IMR-90 (cell line): Measurements from ENCODE around the gene NUDT3. TPM values are rescaled to one million over a fixed set of nuclear protein-coding genes. Genes with fewer than 3 reads are reported as not detected.

Experiments used
- ATAC-seq: fragments of 200-7000 bp; cut with Tn5 transposase; 2 replicates; pipeline ENCODE4 v1.9.1; 2020; ENCODE audit warnings: low read depth, mild to moderate bottlenecking, moderate library complexity
- BruUV-seq: library from RNA; stranded (reverse); fragments of 400-500 nt; replicated peaks from 2 replicates; lab custom pipeline; 2021; lab: Mats Ljungman, UMichigan
- CTCF ChIA-PET: fragments of 300-600 bp; formaldehyde crosslinking; extraction: SDS; loops from one replicate; lab custom pipeline; 2021; ENCODE audit warnings: antibody characterized with exemption; lab: Yijun Ruan, JAX
- POLR2A ChIA-PET: fragments of 300-600 bp; sonication (Branson Sonifier 250); formaldehyde crosslinking; loops from one replicate; lab custom pipeline; 2022; ENCODE audit warnings: antibody characterized with exemption; ENCODE audit not compliant: unreplicated experiment; lab: Charles Lee
- DNase-seq: peaks from one replicate; pipeline ENCODE4 v3.0.0; 2013
- H2AFZ ChIP-seq: replicated peaks from 2 replicates; pipeline ENCODE3; 2013; ENCODE audit warnings: low read length, mild to moderate bottlenecking; ENCODE audit not compliant: poor library complexity
- H2AK5ac ChIP-seq: 2 replicates; pipeline ENCODE4 v1.6.1; 2013; ENCODE audit warnings: low read depth, low read length, inconsistent platforms
- H2AK9ac ChIP-seq: replicated peaks from 2 replicates; pipeline ENCODE3; 2013; ENCODE audit warnings: mild to moderate bottlenecking, low read depth, low read length, moderate library complexity; ENCODE audit not compliant: poor library complexity
- H2BK120ac ChIP-seq: 2 replicates; pipeline ENCODE4 v1.6.1; 2013; ENCODE audit warnings: low read depth, low read length, inconsistent platforms
- H2BK15ac ChIP-seq: 3 replicates; pipeline ENCODE4 v1.6.1; 2013; ENCODE audit warnings: low read depth, low read length, inconsistent platforms
- H2BK20ac ChIP-seq: 2 replicates; pipeline ENCODE4 v1.6.1; 2013; ENCODE audit warnings: low read depth, mild to moderate bottlenecking, inconsistent platforms, low read length, moderate library complexity
- H2BK5ac ChIP-seq: 2 replicates; pipeline ENCODE4 v1.6.1; 2013; ENCODE audit warnings: mild to moderate bottlenecking, low read depth, low read length, inconsistent platforms; ENCODE audit not compliant: poor library complexity, severe bottlenecking
- H3K14ac ChIP-seq: replicated peaks from 2 replicates; pipeline ENCODE4 v1.6.1; 2013; ENCODE audit warnings: low read depth, low read length, inconsistent platforms
- H3K18ac ChIP-seq: 2 replicates; pipeline ENCODE4 v1.6.1; 2013; ENCODE audit warnings: low read depth, low read length, control low read depth
- H3K23ac ChIP-seq: 2 replicates; pipeline ENCODE4 v1.6.1; 2013; ENCODE audit warnings: low read depth, low read length, inconsistent platforms
- H3K27ac ChIP-seq: 2 replicates; pipeline ENCODE4 v1.5.1; 2013; ENCODE audit warnings: mild to moderate bottlenecking, control low read depth, low read length; ENCODE audit not compliant: insufficient read depth
- H3K27me3 ChIP-seq: 2 replicates; pipeline ENCODE4 v1.6.1; 2013; ENCODE audit warnings: low read length; ENCODE audit not compliant: control insufficient read depth, insufficient read depth
- H3K36me3 ChIP-seq: 2 replicates; pipeline ENCODE4 v1.6.1; 2013; ENCODE audit warnings: low read length, mixed read lengths; ENCODE audit not compliant: control insufficient read depth, insufficient read depth
- H3K4ac ChIP-seq: 2 replicates; pipeline ENCODE4 v1.6.1; 2013; ENCODE audit warnings: low read depth, low read length, inconsistent platforms
- H3K4me1 ChIP-seq: 2 replicates; pipeline ENCODE4 v1.6.1; 2013; ENCODE audit warnings: low read length, mixed read lengths; ENCODE audit not compliant: control insufficient read depth, insufficient read depth
- H3K4me2 ChIP-seq: 2 replicates; pipeline ENCODE4 v1.6.1; 2013; ENCODE audit warnings: low read depth, mild to moderate bottlenecking, control low read depth, low read length, moderate library complexity
- H3K4me3 ChIP-seq: 2 replicates; pipeline ENCODE4 v1.5.1; 2013; ENCODE audit warnings: low read depth, mild to moderate bottlenecking, control low read depth, low read length, moderate library complexity; ENCODE audit not compliant: insufficient read depth
- H3K56ac ChIP-seq: 2 replicates; pipeline ENCODE4 v1.6.1; 2013; ENCODE audit warnings: low read length, inconsistent platforms; ENCODE audit not compliant: insufficient read depth; ENCODE audit errors: extremely low read depth
- H3K79me1 ChIP-seq, 2 experiments: 2 replicates each; pipeline ENCODE4 v1.6.1; 2013; ENCODE audit warnings: low read length in 2 of 2, inconsistent platforms in 1 of 2, low read depth in 1 of 2
- H3K9ac ChIP-seq: 2 replicates; pipeline ENCODE4 v1.6.1; 2013; ENCODE audit warnings: low read depth, low read length, control low read depth
- H3K9me1 ChIP-seq: 2 replicates; pipeline ENCODE4 v1.6.1; 2013; ENCODE audit warnings: low read length, inconsistent platforms; ENCODE audit not compliant: insufficient read depth
- H3K9me3 ChIP-seq: 2 replicates; pipeline ENCODE4 v1.6.1; 2013; ENCODE audit warnings: low read length; ENCODE audit not compliant: control insufficient read depth, insufficient read depth
- H4K20me1 ChIP-seq: 2 replicates; pipeline ENCODE4 v1.6.1; 2013; ENCODE audit warnings: low read length, inconsistent platforms; ENCODE audit not compliant: insufficient read depth
- H4K5ac ChIP-seq: 2 replicates; pipeline ENCODE4 v1.6.1; 2013; ENCODE audit warnings: mild to moderate bottlenecking, low read depth, low read length, control low read depth
- H4K8ac ChIP-seq, 2 experiments: 2 replicates each; pipeline ENCODE4 v1.6.1; 2013; ENCODE audit warnings: low read depth in 2 of 2, low read length in 2 of 2, control low read depth in 1 of 2, inconsistent platforms in 1 of 2
- H4K91ac ChIP-seq: 2 replicates; pipeline ENCODE4 v1.6.1; 2013; ENCODE audit warnings: low read depth, low read length, inconsistent platforms; ENCODE audit not compliant: insufficient read depth
- RCOR1 ChIP-seq: IDR thresholded peaks from 2 replicates; pipeline ENCODE4 v1.6.1; 2012; ENCODE audit warnings: mild to moderate bottlenecking, low read length, improper control_type of control experiment; ENCODE audit not compliant: insufficient replicate concordance
- WGBS, 2 experiments: methylation state at CpG; one replicate each; pipeline versions ENCODE4 v1.1.5 to v1.1.7; 2013; ENCODE audit warnings: missing lambda C conversion rate in 2 of 2; ENCODE audit not compliant: insufficient read length in 1 of 2; ENCODE audit errors: extremely low coverage in 2 of 2; 5-methylcytosine and 5-hydroxymethylcytosine counted together
- dilution Hi-C: fragments of 300-500 bp; cut with HindIII; formaldehyde crosslinking; loops from one replicate; pipeline ENCODE4 v1.14.3; 2018; ENCODE audit warnings: low sequenced_read_pairs; ENCODE audit not compliant: unreplicated experiment
- in situ Hi-C: fragments of 300-500 bp; cut with MboI; formaldehyde crosslinking; loops from 3 replicates; pipeline ENCODE4 v1.14.3; 2019; ENCODE audit warnings: low sequenced_read_pairs, inconsistent platforms, mixed read lengths
- intact Hi-C: fragments of 100-400 bp; cut with micrococcal nuclease; formaldehyde crosslinking; loops from 2 replicates; pipeline ENCODE4 v1.10.0; 2022
- polyA plus RNA-seq, 3 experiments: library from polyadenylated mRNA; depleted of rRNA; stranded (reverse); fragments of >200 nt; gene quantifications; 2 replicates each; pipeline ENCODE4 v1.2.3, GENCODE V29; 2012; ENCODE audit warnings: low replicate concordance in 1 of 3
- total RNA-seq: library from RNA; depleted of rRNA; stranded (reverse); fragments of >200 nt; gene quantifications from 2 replicates; pipeline ENCODE4 v1.2.3, GENCODE V29; 2012
- TF ChIP-seq, protein P1 (sequence below): fragments of 150-350 bp; IDR thresholded peaks from 2 replicates; pipeline ENCODE4 v1.6.1; 2017; ENCODE audit warnings: mild to moderate bottlenecking, antibody characterized with exemption, low read length, low read depth

Gene NUDT3
- total and polyA plus RNA-seq, 2 of the 4 experiments (the other 2 are of a cell fraction): 10.1 to 17.2 TPM

DNA sequence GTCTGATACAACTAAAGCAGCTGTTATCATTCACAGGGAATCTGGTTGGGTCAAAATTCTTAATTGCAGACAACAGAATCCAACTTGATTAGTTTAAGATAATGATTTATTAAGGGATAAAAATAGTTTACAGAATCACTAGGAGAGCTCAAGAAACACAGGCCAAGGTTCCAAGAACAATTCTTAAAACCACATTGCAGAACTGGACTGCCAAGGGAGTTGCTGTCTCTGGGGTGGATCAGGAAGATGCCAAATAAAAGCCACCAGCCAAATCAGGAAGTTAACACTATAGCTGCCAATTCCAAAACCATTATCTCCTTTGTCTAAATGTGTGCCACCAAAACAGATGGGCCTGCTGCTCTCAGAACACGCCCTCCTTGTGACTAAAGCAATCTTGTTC, 53.7 kb downstream of the NUDT3 start:
- Histone ChIP-seq H3K4me2 (no peak overlapping the region), H2BK5ac (no peak overlapping the region), H3K4ac (no peak overlapping the region), H3K18ac (no peak overlapping the region), H3K36me3 (peaks cover 2% of the 10 kb centered on the region), H3K56ac (no peak overlapping the region), H3K27ac (no peak overlapping the region), H3K9ac (no peak overlapping the region), H3K4me3 (no peak overlapping the region), H4K5ac (no peak overlapping the region), H2AK9ac (no peak overlapping the region), H4K8ac (no peak overlapping the region), H3K9me3 (no peaks in the 10 kb centered on the region), H2AK5ac (no peak overlapping the region), H3K79me1 (peaks cover 37 to 71% of the 10 kb centered on the region in 2 experiments), H2BK15ac (no peak overlapping the region), H3K14ac (no peak overlapping the region), H4K20me1 (peaks cover 52% of the 10 kb centered on the region), H2BK20ac (no peak overlapping the region), H3K9me1 (peaks cover 28% of the 10 kb centered on the region), H2AFZ (no peak overlapping the region), H4K91ac (no peak overlapping the region), H3K27me3 (no peaks in the 10 kb centered on the region), H3K23ac (no peak overlapping the region), H2BK120ac (no peak overlapping the region), H3K4me1 (peaks cover 11% of the 10 kb centered on the region)
- no peak for TF ChIP-seq RCOR1
- TF ChIP-seq, protein P1, sequence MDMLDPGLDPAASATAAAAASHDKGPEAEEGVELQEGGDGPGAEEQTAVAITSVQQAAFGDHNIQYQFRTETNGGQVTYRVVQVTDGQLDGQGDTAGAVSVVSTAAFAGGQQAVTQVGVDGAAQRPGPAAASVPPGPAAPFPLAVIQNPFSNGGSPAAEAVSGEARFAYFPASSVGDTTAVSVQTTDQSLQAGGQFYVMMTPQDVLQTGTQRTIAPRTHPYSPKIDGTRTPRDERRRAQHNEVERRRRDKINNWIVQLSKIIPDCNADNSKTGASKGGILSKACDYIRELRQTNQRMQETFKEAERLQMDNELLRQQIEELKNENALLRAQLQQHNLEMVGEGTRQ: no peak
- BruUV-seq: no TSS peak
- in situ Hi-C loops (no loop called here), dilution Hi-C loops (no loop called here), intact Hi-C loops (no loop called here)
- ChIA-PET POLR2A (no interaction called here), CTCF (no interaction called here)
- DNase-seq (no peak), ATAC-seq (no peak)
- no CpG with 5 or more reads among the region's 1 CpG for WGBS, 2 experiments
